GM12878 (cell line): ENCODE measurements around the gene ADH1C. TPM values are rescaled to one million over a fixed set of nuclear protein-coding genes. Genes with fewer than 3 reads are reported as not detected.

Experiments used
- ATAC-seq: fragments of 200-7000 bp; cut with Tn5 transposase; 3 replicates; pipeline ENCODE4 v1.9.1; 2020; ENCODE audit warnings: mild to moderate bottlenecking, moderate library complexity
- BruUV-seq: library from RNA; stranded (reverse); fragments of 400-500 nt; replicated peaks from 2 replicates; lab custom pipeline; 2021; lab: Mats Ljungman, UMichigan
- CTCF ChIA-PET: fragments of 300-600 bp; sonication (Branson Sonifier 250); formaldehyde crosslinking; extraction: SDS; loops from one replicate; lab custom pipeline; 2021; ENCODE audit warnings: inconsistent platforms; lab: Yijun Ruan, JAX
- POLR2A ChIA-PET: fragments of 350-600 bp; formaldehyde crosslinking; extraction: SDS; loops from one replicate; lab custom pipeline; 2021; ENCODE audit warnings: inconsistent platforms; lab: Charles Lee
- RAD21 ChIA-PET: fragments of 300-600 bp; sonication (Branson Sonifier 250); formaldehyde crosslinking; loops from one replicate; lab custom pipeline; 2023; ENCODE audit warnings: antibody characterized with exemption; ENCODE audit not compliant: unreplicated experiment; lab: Charles Lee
- SMC1A ChIA-PET: fragments of 300-600 bp; sonication (Branson Sonifier 250); formaldehyde crosslinking; loops from one replicate; lab custom pipeline; 2023; ENCODE audit not compliant: unreplicated experiment, uncharacterized antibody; lab: Charles Lee
- DNase-seq: peaks from one replicate; pipeline ENCODE4 v3.0.0-alpha.2; 2011; ENCODE audit warnings: low read depth, low spot score
- FAIRE-seq: peaks from 3 replicates; lab custom pipeline; 2011; peaks lifted over from hg19 to GRCh38; lab: Jason Lieb, UNC
- H2AFZ ChIP-seq: 2 replicates; pipeline ENCODE4 v1.6.0; 2011; ENCODE audit warnings: low read depth, low read length, control low read depth; ENCODE audit not compliant: control insufficient read depth
- H3K27ac ChIP-seq: 2 replicates; pipeline ENCODE4 v1.5.1; 2011; ENCODE audit warnings: control low read depth; ENCODE audit not compliant: control insufficient read depth, insufficient read depth
- H3K27me3 ChIP-seq, 2 experiments: replicated peaks in 1 of 2; 2 replicates each; pipeline versions ENCODE4 v1.6.0 to v1.6.1; 2011; ENCODE audit warnings: low read length in 1 of 2; ENCODE audit not compliant: control insufficient read depth in 2 of 2, insufficient read depth in 2 of 2
- H3K36me3 ChIP-seq, 2 experiments: 2 replicates each; pipeline ENCODE4 v1.5.1; 2011; ENCODE audit warnings: low read length in 1 of 2; ENCODE audit not compliant: control insufficient read depth in 2 of 2, insufficient read depth in 2 of 2
- H3K4me1 ChIP-seq: 2 replicates; pipeline ENCODE4 v1.6.1; 2011; ENCODE audit warnings: mild to moderate bottlenecking, low read length, moderate library complexity, mixed read lengths; ENCODE audit not compliant: control insufficient read depth, insufficient read depth
- H3K4me2 ChIP-seq: 2 replicates; pipeline ENCODE4 v1.6.0; 2011; ENCODE audit warnings: control low read depth; ENCODE audit not compliant: control insufficient read depth, insufficient read depth
- H3K4me3 ChIP-seq: fragments of 200-600 bp; sonication (generic); 2 replicates; pipeline ENCODE4 v1.5.1; 2016
- H3K79me2 ChIP-seq: 2 replicates; pipeline ENCODE4 v1.6.0; 2011; ENCODE audit warnings: low read length; ENCODE audit not compliant: control insufficient read depth, insufficient read depth
- H3K9ac ChIP-seq: 2 replicates; pipeline ENCODE4 v1.8.0; 2011; ENCODE audit warnings: low read length, control low read depth, mixed read lengths; ENCODE audit not compliant: control insufficient read depth, insufficient read depth
- H3K9me3 ChIP-seq: replicated peaks from 3 replicates; pipeline ENCODE4 v1.5.1; 2011; ENCODE audit warnings: mild to moderate bottlenecking, low read length; ENCODE audit not compliant: control insufficient read depth, insufficient read depth
- H4K20me1 ChIP-seq: 2 replicates; pipeline ENCODE4 v1.6.0; 2011; ENCODE audit not compliant: control insufficient read depth, insufficient read depth
- ASH2L ChIP-seq: fragments of 300-600, 200-600 bp; sonication (generic); IDR thresholded peaks from 2 replicates; pipeline ENCODE4 v1.6.1; 2017; ENCODE audit warnings: low read depth, mild to moderate bottlenecking, borderline replicate concordance
- EP300 ChIP-seq, 2 experiments: fragments of 150-350 bp in 1 of 2; IDR thresholded peaks; 2 replicates each; pipeline ENCODE4 v1.6.1; 2011 to 2012; ENCODE audit warnings: low read depth in 2 of 2, low read length in 2 of 2, borderline replicate concordance in 1 of 2, improper control_type of control experiment in 1 of 2, inconsistent platforms in 1 of 2; ENCODE audit not compliant: control insufficient read depth in 1 of 2
- JUNB ChIP-seq: IDR thresholded peaks from 2 replicates; pipeline ENCODE4 v1.6.1; 2016; ENCODE audit warnings: antibody characterized with exemption, mild to moderate bottlenecking
- NR2C2 ChIP-seq: IDR thresholded peaks from 2 replicates; pipeline ENCODE4 v1.6.1; 2011; ENCODE audit warnings: borderline replicate concordance, low read depth; ENCODE audit not compliant: control insufficient read depth, insufficient read length
- RBBP5 ChIP-seq: fragments of 200-600 bp; sonication (generic); conservative IDR thresholded peaks from 2 replicates; pipeline ENCODE4 v1.6.1; 2016
- RELA ChIP-seq: fragments of 450-650 bp; IDR thresholded peaks from 2 replicates; pipeline ENCODE4 v1.8.0; 2014; ENCODE audit warnings: borderline replicate concordance; ENCODE audit not compliant: partially characterized antibody
- STAT3 ChIP-seq: IDR thresholded peaks from 2 replicates; pipeline ENCODE4 v1.6.1; 2011; ENCODE audit warnings: low read depth, low read length, improper control_type of control experiment
- TBL1XR1 ChIP-seq: IDR thresholded peaks from 2 replicates; pipeline ENCODE4 v1.6.1; 2012; ENCODE audit warnings: low read depth, low read length, improper control_type of control experiment
- WGBS: methylation state at CpG from one replicate; pipeline ENCODE4 v1.1.6; 2016; ENCODE audit warnings: low lambda C conversion rate; ENCODE audit not compliant: insufficient replicate concordance, insufficient coverage; ENCODE audit errors: missing lambda C conversion rate; 5-methylcytosine and 5-hydroxymethylcytosine counted together
- in situ Hi-C: fragments of 300-500 bp; cut with MboI; formaldehyde crosslinking; loops from 9 replicates; pipeline ENCODE4 v1.14.3; 2018; ENCODE audit warnings: mixed read lengths
- intact Hi-C: fragments of 100-400 bp; cut with micrococcal nuclease; formaldehyde crosslinking; loops from one replicate; pipeline ENCODE4 v1.14.2; 2022; ENCODE audit not compliant: unreplicated experiment
- polyA plus RNA-seq, 11 experiments: library from polyadenylated mRNA; depleted of rRNA in 4 of 11; unstranded in 6 of 11; stranded (reverse) in 5 of 11; fragments of >200 nt; fragmentation: Nextera tagmentation in 4 of 11; fragmentation: Illumina TruSeq in 1 of 11; extraction: Ambion mirVana in 4 of 11; extraction: Trizol in 1 of 11; gene quantifications; 1 replicate in 1 of 11; 2 replicates in 10 of 11; pipeline versions ENCODE4 v1.2.1 to v1.2.3, GENCODE V29; 2011 to 2016; ENCODE audit warnings: inconsistent platforms in 2 of 11, missing spikeins in 2 of 11, low read depth in 1 of 11
- total RNA-seq, 4 experiments: library from RNA; depleted of rRNA in 3 of 4; stranded (reverse); fragments of >200 nt in 3 of 4; fragmentation: Illumina TruSeq in 1 of 4; extraction: Trizol in 1 of 4; gene quantifications; 2 replicates each; pipeline versions ENCODE4 v1.2.1 to v1.2.3, GENCODE V29; 2013 to 2021
- TF ChIP-seq, protein P1 (sequence below): IDR thresholded peaks from 2 replicates; pipeline ENCODE4 v1.6.1; 2012; ENCODE audit warnings: low read depth, low read length, improper control_type of control experiment
- TF ChIP-seq, protein P2 (sequence below): fragments of 450-650 bp; IDR thresholded peaks from 2 replicates; pipeline ENCODE4 v1.6.1; 2016; ENCODE audit warnings: mild to moderate bottlenecking

ADH1C gene
- total and polyA plus RNA-seq, 10 of the 15 experiments (the other 5 are each of a cell fraction or from before 2014, with no cell fraction given): 0.04 to 1.1 (median 0.10) TPM; not detected in 3

DNA sequence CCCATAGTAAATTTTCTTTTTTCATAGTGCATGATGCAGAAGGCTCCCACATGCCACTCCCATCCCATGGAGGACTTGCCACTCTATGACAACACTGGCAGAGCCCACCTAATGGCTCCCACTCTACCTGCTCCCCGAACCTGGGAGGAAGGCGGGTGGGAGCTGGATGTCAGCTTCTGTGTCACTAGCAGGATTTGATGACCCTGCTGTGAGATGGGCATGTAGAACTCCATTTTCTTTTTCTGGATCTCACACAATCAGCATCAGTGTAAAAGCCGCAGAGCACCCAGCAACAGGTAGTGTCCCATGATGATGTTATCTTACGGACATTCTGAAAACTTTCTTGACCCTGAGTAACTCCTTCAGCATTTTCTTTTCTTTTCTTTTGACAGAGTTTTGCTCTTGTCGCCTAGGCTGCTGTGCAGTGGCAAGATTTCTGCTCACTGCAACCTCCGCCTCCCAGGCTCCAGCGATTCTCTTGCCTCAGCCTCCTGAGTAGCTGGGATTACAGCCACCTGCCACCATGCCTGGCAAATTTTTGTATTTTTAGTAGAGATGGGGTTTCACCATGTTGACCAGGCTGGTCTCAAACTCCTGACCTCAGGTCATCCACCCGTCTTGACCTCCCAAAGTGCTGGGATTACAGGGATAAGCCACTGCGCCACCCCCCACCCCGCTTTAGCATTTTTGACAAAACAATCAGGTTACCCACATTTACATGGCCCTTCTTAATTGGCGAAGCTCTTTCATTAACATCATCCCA is 46.7 kb downstream of the ADH1C start (continued):
- TF ChIP-seq EP300 (IDR thresholded peaks at IDR 0.05; ENCODE audit: borderline replicate concordance in 1 of 2, control insufficient read depth in 1 of 2, low read depth in 2 of 2, low read length in 2 of 2) (no peak), JUNB (no peak), STAT3 (no peak), TBL1XR1 (no peak)
- TF ChIP-seq, protein P1, sequence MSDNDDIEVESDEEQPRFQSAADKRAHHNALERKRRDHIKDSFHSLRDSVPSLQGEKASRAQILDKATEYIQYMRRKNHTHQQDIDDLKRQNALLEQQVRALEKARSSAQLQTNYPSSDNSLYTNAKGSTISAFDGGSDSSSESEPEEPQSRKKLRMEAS: no peak

DNA sequence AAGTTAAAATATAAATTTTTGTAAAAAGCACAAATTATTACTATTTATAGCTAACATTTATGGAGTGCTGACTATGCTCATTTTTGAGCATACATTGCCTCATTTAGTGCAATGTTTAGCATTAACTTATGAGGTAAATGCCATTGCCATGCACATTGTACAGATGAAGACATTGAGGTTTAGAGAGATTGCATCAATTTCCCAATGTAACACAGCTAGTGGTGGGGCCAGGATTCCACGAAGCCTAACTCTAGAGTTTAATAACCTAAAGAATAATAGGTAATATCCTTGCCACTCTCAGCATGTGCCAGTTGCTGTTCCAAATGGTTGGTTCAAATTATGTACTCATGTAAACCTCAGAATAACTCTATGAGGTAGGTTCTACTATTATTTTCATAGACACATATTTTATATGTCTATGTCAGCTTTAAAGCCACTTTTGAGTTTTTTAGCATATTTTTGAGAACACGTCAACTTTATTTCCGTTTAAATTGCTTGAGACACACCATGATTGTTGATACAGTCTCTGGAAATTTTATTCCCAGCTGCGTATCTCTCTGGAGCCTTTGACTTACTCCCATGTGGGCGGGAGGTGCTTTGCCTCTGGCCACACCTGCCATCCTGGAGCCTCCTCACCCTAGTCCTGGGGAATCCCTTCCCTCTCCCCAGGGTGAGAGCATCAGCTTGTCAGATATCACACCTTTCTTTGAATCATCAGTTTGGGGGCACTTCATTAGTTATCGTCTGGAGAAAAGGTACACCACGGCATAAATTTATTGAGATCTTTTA is 51.0 kb downstream of the ADH1C start:
- 38% methylated on average over 7 of the region's 7 CpGs for WGBS

More for the DNA sequence above, 51.0 kb downstream of the ADH1C start:
- no peak overlapping the region for H3K4me2 ChIP-seq
- CTCF ChIA-PET: no interaction called here
- no peaks in the 10 kb centered on the region for H3K27me3 ChIP-seq
- no peaks in the 10 kb centered on the region for H3K79me2 ChIP-seq
- ATAC-seq: no peak
- TF ChIP-seq ASH2L: no peak
- TF ChIP-seq RBBP5: no peak
- TF ChIP-seq RELA: no peak
- TF ChIP-seq, protein P2, sequence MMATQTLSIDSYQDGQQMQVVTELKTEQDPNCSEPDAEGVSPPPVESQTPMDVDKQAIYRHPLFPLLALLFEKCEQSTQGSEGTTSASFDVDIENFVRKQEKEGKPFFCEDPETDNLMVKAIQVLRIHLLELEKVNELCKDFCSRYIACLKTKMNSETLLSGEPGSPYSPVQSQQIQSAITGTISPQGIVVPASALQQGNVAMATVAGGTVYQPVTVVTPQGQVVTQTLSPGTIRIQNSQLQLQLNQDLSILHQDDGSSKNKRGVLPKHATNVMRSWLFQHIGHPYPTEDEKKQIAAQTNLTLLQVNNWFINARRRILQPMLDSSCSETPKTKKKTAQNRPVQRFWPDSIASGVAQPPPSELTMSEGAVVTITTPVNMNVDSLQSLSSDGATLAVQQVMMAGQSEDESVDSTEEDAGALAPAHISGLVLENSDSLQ: no peak
- no peak for TF ChIP-seq NR2C2
- TF ChIP-seq, all 136 proteins: peak for 0
- ChIA-PET RAD21 (no interaction called here), SMC1A (no interaction called here), POLR2A (no interaction called here)
- no peak for DNase-seq
- in situ Hi-C loops: no loop called here
- intact Hi-C loops: no loop called here
- Histone ChIP-seq H3K27ac (no peak overlapping the region), H2AFZ (no peak overlapping the region), H3K4me3 (no peak overlapping the region), H3K9me3 (no peaks in the 10 kb centered on the region), H3K36me3 (no peaks in the 10 kb centered on the region), H4K20me1 (no peaks in the 10 kb centered on the region), H3K4me1 (no peaks in the 10 kb centered on the region), H3K9ac (no peak overlapping the region)
- FAIRE-seq: no peak
- no TSS peak for BruUV-seq
